PC-9 (cell line): Measurements from ENCODE around the gene MYO1G.
"Not testable (repeated sequence)": the region's sequence is repeated elsewhere in the genome, so short reads cannot be mapped to it uniquely, and the experiment has no call there.

Source experiments
- CTCF ChIP-seq: fragments of 200-600 bp; sonication (generic); conservative IDR thresholded peaks from 2 replicates; pipeline ENCODE4 v1.6.1; 2017; ENCODE audit warnings: mixed run types, antibody characterized with exemption, mild to moderate bottlenecking, moderate library complexity
- EZH2 ChIP-seq: fragments of 200-600 bp; sonication (generic); IDR thresholded peaks from 2 replicates; pipeline ENCODE4 v1.8.0; 2017; ENCODE audit warnings: antibody characterized with exemption, low read depth

GRCh38 chr7:45025473-45025872 is 46.7 kb upstream of the MYO1G start:
- not testable (repeated sequence) for TF ChIP-seq CTCF, EZH2
